ENCODE data around the gene RAP1GAP2. TPM values are rescaled to one million over a fixed set of nuclear protein-coding genes. Genes with fewer than 3 reads are reported as not detected.

The RAP1GAP2 gene
- total RNA-seq, 2 experiments from 2014 or later: 1.9 to 2.3 TPM

- H3K27me3 Mint-ChIP-seq: no peaks in the 10 kb centered on the region
- no peaks in the 10 kb centered on the region for H3K36me3 Mint-ChIP-seq
- POLR2A ChIA-PET: no interaction called here
- H3K9me3 Mint-ChIP-seq: no peaks in the 10 kb centered on the region
- H3K27ac Mint-ChIP-seq: no peak overlapping the region
- intact Hi-C loops (cut with micrococcal nuclease): no loop called here
- no peak for DNase-seq
- no peak overlapping the region for H3K4me3 Mint-ChIP-seq
- no peaks in the 10 kb centered on the region for H3K4me1 Mint-ChIP-seq (ENCODE audit: low read depth)
- CTCF ChIA-PET: no interaction called here
These were observed 176.5 kb downstream of the RAP1GAP2 start for GRCh38 chr17:2972749-2973148.

- no peaks in the 10 kb centered on the region for H3K9me3 Mint-ChIP-seq
- DNase-seq: no peak
- ChIA-PET POLR2A (no interaction called here), CTCF (interaction anchor here (0.7 kb wide), 1 partner anchor 49 kb away, joined by 3 read pairs; no protein-coding TSS in a partner anchor)
- intact Hi-C loops (cut with micrococcal nuclease): no loop called here
- no peaks in the 10 kb centered on the region for H3K4me1 Mint-ChIP-seq (ENCODE audit: low read depth)
- H3K27ac Mint-ChIP-seq: no peak overlapping the region
- H3K27me3 Mint-ChIP-seq: no peaks in the 10 kb centered on the region
- no peak overlapping the region for H3K4me3 Mint-ChIP-seq
- no peaks in the 10 kb centered on the region for H3K36me3 Mint-ChIP-seq
These were observed 178.1 kb downstream of the RAP1GAP2 start for GRCh38 chr17:2974347-2974746.

GRCh38 chr17:2975469-2975958, 179.3 kb downstream of the RAP1GAP2 start:
- Mint-ChIP-seq H3K4me1 (ENCODE audit: low read depth) (no peaks in the 10 kb centered on the region), H3K27me3 (no peaks in the 10 kb centered on the region), H3K9me3 (no peaks in the 10 kb centered on the region), H3K36me3 (no peaks in the 10 kb centered on the region), H3K27ac (no peak overlapping the region), H3K4me3 (no peak overlapping the region)
- intact Hi-C loops (cut with micrococcal nuclease): no loop called here
- no peak for DNase-seq
- ChIA-PET POLR2A (no interaction called here), CTCF (no interaction called here)

- no peak for DNase-seq
- H3K9me3 Mint-ChIP-seq: no peaks in the 10 kb centered on the region
- no peak overlapping the region for H3K27ac Mint-ChIP-seq
- POLR2A ChIA-PET: no interaction called here
- no peaks in the 10 kb centered on the region for H3K36me3 Mint-ChIP-seq
- no peaks in the 10 kb centered on the region for H3K4me1 Mint-ChIP-seq (ENCODE audit: low read depth)
- intact Hi-C loops (cut with micrococcal nuclease): no loop called here
- CTCF ChIA-PET: no interaction called here
- H3K4me3 Mint-ChIP-seq: no peak overlapping the region
- H3K27me3 Mint-ChIP-seq: no peaks in the 10 kb centered on the region
These were observed 180.9 kb downstream of the RAP1GAP2 start for GRCh38 chr17:2977157-2977556.

GRCh38 chr17:2978116-2978515, 181.9 kb downstream of the RAP1GAP2 start:
- no peaks in the 10 kb centered on the region for H3K9me3 Mint-ChIP-seq
- intact Hi-C loops (cut with micrococcal nuclease): no loop called here
- H3K36me3 Mint-ChIP-seq: no peaks in the 10 kb centered on the region
- POLR2A ChIA-PET: no interaction called here
- H3K4me1 Mint-ChIP-seq (ENCODE audit: low read depth): no peaks in the 10 kb centered on the region
- no peak overlapping the region for H3K4me3 Mint-ChIP-seq
- CTCF ChIA-PET: no interaction called here
- H3K27me3 Mint-ChIP-seq: no peaks in the 10 kb centered on the region
- DNase-seq: no peak
- H3K27ac Mint-ChIP-seq: no peak overlapping the region

GRCh38 chr17:2978991-2979390, 182.8 kb downstream of the RAP1GAP2 start:
- ChIA-PET POLR2A (no interaction called here), CTCF (no interaction called here)
- no peak for DNase-seq
- Mint-ChIP-seq H3K9me3 (no peaks in the 10 kb centered on the region), H3K4me3 (no peak overlapping the region), H3K4me1 (ENCODE audit: low read depth) (no peaks in the 10 kb centered on the region), H3K36me3 (no peaks in the 10 kb centered on the region), H3K27ac (no peak overlapping the region), H3K27me3 (no peaks in the 10 kb centered on the region)
- intact Hi-C loops (cut with micrococcal nuclease): no loop called here

GRCh38 chr17:2980211-2980903, 184.1 kb downstream of the RAP1GAP2 start:
- DNase-seq: no peak
- no peak overlapping the region for H3K27ac Mint-ChIP-seq
- intact Hi-C loops (cut with micrococcal nuclease): no loop called here
- CTCF ChIA-PET: no interaction called here
- POLR2A ChIA-PET: no interaction called here
- peaks cover 2% of the 10 kb centered on the region for H3K36me3 Mint-ChIP-seq
- H3K9me3 Mint-ChIP-seq: no peaks in the 10 kb centered on the region
- H3K4me1 Mint-ChIP-seq (ENCODE audit: low read depth): no peaks in the 10 kb centered on the region
- no peaks in the 10 kb centered on the region for H3K27me3 Mint-ChIP-seq
- no peak overlapping the region for H3K4me3 Mint-ChIP-seq

- H3K4me1 Mint-ChIP-seq (ENCODE audit: low read depth): no peaks in the 10 kb centered on the region
- ChIA-PET POLR2A (no interaction called here), CTCF (no interaction called here)
- intact Hi-C loops (cut with micrococcal nuclease): no loop called here
- no peak for DNase-seq
- no peaks in the 10 kb centered on the region for H3K27me3 Mint-ChIP-seq
- no peaks in the 10 kb centered on the region for H3K9me3 Mint-ChIP-seq
- H3K27ac Mint-ChIP-seq: no peak overlapping the region
- no peak overlapping the region for H3K4me3 Mint-ChIP-seq
- H3K36me3 Mint-ChIP-seq: peaks cover 2% of the 10 kb centered on the region
These were observed 184.6 kb downstream of the RAP1GAP2 start for GRCh38 chr17:2980904-2981246.

GRCh38 chr17:2981325-2981724, 185.1 kb downstream of the RAP1GAP2 start:
- Mint-ChIP-seq H3K4me3 (no peak overlapping the region), H3K27me3 (no peaks in the 10 kb centered on the region), H3K4me1 (ENCODE audit: low read depth) (no peaks in the 10 kb centered on the region), H3K36me3 (peaks cover 2% of the 10 kb centered on the region), H3K9me3 (no peaks in the 10 kb centered on the region), H3K27ac (no peak overlapping the region)
- CTCF ChIA-PET: no interaction called here
- no peak for DNase-seq
- POLR2A ChIA-PET: no interaction called here
- intact Hi-C loops (cut with micrococcal nuclease): no loop called here

- Mint-ChIP-seq H3K4me3 (no peak overlapping the region), H3K4me1 (ENCODE audit: low read depth) (no peaks in the 10 kb centered on the region), H3K27me3 (no peaks in the 10 kb centered on the region), H3K9me3 (no peaks in the 10 kb centered on the region), H3K36me3 (peaks cover 2% of the 10 kb centered on the region), H3K27ac (no peak overlapping the region)
- ChIA-PET POLR2A (no interaction called here), CTCF (no interaction called here)
- intact Hi-C loops (cut with micrococcal nuclease): no loop called here
- DNase-seq: no peak
These were observed 186.6 kb downstream of the RAP1GAP2 start for GRCh38 chr17:2982854-2983253.

GRCh38 chr17:2983255-2983654, 187.0 kb downstream of the RAP1GAP2 start:
- CTCF ChIA-PET: no interaction called here
- H3K36me3 Mint-ChIP-seq: peaks cover 4% of the 10 kb centered on the region
- intact Hi-C loops (cut with micrococcal nuclease): no loop called here
- no peaks in the 10 kb centered on the region for H3K27me3 Mint-ChIP-seq
- no peak overlapping the region for H3K27ac Mint-ChIP-seq
- POLR2A ChIA-PET: no interaction called here
- no peaks in the 10 kb centered on the region for H3K4me1 Mint-ChIP-seq (ENCODE audit: low read depth)
- H3K4me3 Mint-ChIP-seq: no peak overlapping the region
- DNase-seq: no peak
- no peaks in the 10 kb centered on the region for H3K9me3 Mint-ChIP-seq

- H3K9me3 Mint-ChIP-seq: no peaks in the 10 kb centered on the region
- intact Hi-C loops (cut with micrococcal nuclease): no loop called here
- ChIA-PET CTCF (no interaction called here), POLR2A (no interaction called here)
- no peak overlapping the region for H3K4me3 Mint-ChIP-seq
- H3K27me3 Mint-ChIP-seq: no peaks in the 10 kb centered on the region
- no peak overlapping the region for H3K27ac Mint-ChIP-seq
- H3K36me3 Mint-ChIP-seq: peaks cover 9% of the 10 kb centered on the region
- H3K4me1 Mint-ChIP-seq (ENCODE audit: low read depth): no peaks in the 10 kb centered on the region
- no peak for DNase-seq
These were observed 189.1 kb downstream of the RAP1GAP2 start for GRCh38 chr17:2985318-2985717.

- intact Hi-C loops (cut with micrococcal nuclease): no loop called here
- CTCF ChIA-PET: no interaction called here
- Mint-ChIP-seq H3K4me3 (no peak overlapping the region), H3K4me1 (ENCODE audit: low read depth) (no peaks in the 10 kb centered on the region), H3K27me3 (no peaks in the 10 kb centered on the region), H3K9me3 (no peaks in the 10 kb centered on the region), H3K27ac (no peak overlapping the region), H3K36me3 (peaks cover 9% of the 10 kb centered on the region)
- POLR2A ChIA-PET: no interaction called here
- no peak for DNase-seq
These were observed 190.7 kb downstream of the RAP1GAP2 start for GRCh38 chr17:2986925-2987324.
